ENCODE results near the gene NEURL1B.
"Not testable (repeated sequence)": the region's sequence is repeated elsewhere in the genome, so short reads cannot be mapped to it uniquely, and the experiment has no call there.

Gene NEURL1B

DNA sequence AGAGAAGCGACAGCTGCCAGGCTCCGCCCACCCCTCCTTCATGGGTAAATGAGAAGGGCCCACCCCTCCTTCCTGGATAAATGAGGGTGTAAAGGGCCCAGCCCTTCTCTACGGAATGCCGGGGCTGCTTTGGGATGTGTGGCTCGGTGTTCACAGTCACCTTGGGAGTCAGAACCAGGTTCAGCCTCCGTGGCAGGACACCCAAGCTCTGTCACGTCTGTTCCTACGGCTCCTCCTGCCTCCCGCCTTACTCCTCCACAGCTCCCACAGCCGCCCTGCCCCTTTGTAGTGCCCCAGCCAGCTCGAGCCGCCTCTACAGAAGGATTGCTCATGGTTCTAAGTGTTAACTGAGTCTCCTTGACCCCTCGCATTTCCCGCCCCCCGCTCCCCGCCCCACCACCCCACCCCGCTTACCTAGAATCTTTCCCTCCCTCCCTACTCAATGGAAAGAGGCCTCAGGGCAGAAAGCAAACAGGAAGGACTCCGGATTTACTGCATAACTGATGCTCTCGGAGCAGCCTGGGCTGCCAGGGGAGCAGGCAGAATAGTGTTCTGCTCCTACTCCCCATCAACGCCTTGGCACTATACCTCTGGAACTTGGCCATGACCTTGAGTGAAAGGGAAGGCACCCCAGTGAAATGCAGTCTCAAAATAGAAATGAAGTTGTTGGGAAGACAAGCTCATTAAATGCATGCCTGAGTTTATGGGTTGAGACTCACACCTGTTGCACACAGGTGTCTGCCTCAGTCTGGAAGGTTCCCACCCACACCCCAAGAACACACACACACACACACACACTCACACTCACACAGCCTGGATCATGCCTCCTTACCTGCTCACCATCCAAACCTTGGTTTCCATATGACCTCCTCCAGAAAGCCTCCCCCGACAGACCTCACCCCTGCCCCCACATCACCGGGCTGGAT lies 59.6 kb downstream of the NEURL1B start:
- DNase-seq: peak; percentile 63

DNA sequence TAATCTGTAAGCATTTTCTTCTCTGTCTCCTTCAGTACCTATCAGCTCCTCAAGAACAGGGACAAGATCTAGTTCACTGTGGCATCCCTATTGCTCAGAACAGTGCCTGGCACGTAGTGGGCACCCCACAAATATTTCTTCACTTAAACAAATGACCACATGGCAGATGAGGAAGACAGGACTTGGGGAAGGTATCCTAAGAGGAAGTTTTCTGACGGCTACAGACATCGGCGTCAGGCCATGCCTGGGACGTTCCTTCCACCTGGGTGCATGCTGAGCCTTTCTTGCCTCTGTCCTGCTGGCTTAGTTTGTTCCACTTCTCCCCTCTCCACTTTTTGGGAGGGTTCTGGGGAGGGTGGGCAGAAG lies 60.2 kb downstream of the NEURL1B start:
- DNase-seq: no peak

- no peak for DNase-seq
Measured at GRCh38 chr5:172703952-172704351, 62.9 kb downstream of the NEURL1B start.

DNA sequence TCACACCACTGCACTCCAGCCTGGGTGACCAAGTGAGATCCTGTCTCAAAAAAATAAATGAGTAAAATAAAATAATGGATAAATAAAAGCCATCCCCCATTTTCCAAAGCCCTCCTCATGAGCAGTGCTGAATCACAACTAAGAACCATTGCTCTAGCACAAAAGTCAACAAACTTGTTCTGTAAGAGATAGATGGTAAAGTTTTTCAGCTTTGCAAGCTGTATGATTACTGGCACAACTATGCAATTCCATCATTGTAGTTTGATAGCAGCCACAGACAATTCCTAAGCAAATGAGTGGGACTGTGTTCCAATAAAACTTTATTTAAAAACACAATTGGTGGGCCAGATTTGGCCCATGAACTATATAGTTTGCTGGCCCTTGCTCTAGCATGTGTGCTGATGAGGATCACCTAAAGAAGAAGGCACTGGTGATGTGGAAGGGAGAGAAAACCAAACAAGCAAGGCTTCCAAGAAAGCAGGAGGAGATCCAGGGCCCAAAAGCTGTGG lies 64.6 kb downstream of the NEURL1B start:
- DNase-seq: no peak

GRCh38 chr5:172706796-172707195 lies 65.7 kb downstream of the NEURL1B start:
- no peak for DNase-seq

DNA sequence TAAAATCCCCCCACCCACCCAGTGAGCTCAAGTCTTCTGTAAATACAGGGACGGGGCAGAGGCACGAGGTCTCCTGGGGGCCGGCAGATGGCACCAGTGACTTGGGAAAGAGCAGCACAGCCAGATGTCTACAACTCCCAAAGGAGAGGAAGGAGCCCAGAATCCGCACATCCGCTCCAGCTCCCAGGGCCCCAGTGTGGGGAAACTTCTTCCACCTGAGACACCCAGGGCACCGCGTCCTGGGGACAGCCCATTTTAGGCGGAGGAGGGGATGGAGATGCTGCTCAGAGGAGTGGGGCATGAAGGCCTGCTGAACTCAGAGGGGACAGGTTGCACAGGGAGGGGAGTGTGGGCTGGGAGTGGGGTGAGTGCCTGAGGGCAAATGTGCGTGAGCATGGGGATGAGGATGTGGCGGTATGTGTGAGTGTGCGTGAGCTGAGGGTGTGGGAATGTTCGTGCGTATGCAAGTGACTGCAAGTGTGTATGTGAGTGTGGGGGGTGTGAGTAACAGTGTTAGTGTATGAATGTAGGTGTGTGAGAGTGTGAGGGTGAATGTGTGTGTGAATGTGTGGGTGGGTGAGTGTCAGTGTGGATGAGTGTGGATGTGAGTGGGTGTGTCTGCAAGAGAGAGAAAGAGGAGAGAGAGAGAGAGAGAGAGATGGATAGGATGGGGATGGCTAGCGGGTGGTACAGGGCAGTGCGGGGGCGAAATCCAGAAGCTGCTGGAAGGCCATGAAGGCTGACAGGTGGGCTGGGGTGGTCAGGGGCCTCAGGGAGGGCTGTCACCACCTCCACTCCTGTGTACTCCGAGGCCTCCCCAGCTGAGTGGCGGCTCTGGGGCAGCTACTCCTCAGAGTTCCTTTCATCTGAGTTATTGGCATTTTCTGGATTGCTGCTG lies 66.5 kb downstream of the NEURL1B start:
- peak; percentile 77 for DNase-seq

DNA sequence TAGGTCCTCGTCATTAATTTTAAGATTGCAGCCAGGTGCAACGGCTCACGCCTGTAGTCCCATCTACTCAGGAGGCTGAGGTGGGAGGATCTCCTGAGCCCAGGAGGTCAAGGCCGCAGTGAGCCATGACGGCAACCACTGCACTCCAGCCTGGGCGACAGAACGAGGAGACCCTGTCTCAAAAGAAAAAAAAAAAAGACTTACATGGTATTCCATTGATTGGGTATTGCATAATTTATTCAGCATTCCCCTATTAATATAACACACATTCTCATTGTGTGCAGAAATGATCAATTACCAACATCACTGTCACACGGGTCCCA lies 67.1 kb downstream of the NEURL1B start:
- no peak for DNase-seq

- DNase-seq: no peak
Measured at GRCh38 chr5:172710676-172711075, 69.6 kb downstream of the NEURL1B start.

DNA sequence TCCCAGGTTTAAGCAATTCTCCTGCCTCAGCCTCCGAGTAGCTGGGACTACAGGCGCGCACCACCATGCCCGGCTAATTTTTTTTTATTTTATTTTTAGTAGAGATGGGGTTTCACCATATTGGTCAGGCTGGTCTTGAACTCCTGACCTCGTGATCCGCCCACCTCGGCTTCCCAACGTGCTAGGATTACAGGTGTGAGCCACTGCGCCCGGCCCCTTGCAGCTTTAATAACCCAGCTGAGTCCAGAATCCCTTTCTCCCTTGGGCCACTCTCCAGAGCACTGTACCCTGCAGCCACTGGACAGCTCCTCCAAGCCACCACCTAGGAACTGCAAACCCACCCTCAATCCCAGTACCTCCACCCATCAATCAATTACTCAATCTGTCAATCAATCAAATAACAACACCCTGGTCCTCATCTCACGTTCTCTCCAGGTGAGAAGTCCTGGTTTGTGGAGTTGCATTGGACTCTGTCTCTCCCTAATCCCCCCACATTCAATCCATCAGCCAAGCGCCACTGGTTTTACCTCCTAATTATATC lies 70.3 kb downstream of the NEURL1B start:
- DNase-seq: not testable (repeated sequence)

- no peak for DNase-seq
Measured at GRCh38 chr5:172712610-172713009, 71.5 kb downstream of the NEURL1B start.

- peak; percentile 61 for DNase-seq
Measured at GRCh38 chr5:172713113-172713808, 72.2 kb downstream of the NEURL1B start.

- no peak for DNase-seq
Measured at GRCh38 chr5:172713809-172714490, 72.9 kb downstream of the NEURL1B start.

GRCh38 chr5:172714491-172715420 lies 73.7 kb downstream of the NEURL1B start:
- peak; percentile 76 for DNase-seq

DNA sequence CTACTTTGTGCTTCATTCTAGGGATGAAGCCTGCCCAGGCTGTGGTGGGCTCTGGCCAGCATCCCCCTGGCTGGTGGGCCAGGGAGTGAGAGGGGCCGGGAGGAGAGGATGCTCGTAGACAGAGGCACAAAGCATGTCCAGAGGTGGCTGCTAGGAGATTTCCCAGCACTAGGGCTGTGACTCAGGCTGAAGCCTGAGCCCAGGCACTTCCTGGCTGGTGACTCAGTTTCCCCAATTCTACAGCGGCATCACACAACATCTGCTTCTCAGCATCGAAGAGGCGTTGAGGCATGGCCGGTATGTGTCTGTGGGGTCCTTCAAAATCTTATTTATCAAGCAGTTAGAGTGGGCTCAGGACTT lies 74.3 kb downstream of the NEURL1B start:
- no peak for DNase-seq

DNA sequence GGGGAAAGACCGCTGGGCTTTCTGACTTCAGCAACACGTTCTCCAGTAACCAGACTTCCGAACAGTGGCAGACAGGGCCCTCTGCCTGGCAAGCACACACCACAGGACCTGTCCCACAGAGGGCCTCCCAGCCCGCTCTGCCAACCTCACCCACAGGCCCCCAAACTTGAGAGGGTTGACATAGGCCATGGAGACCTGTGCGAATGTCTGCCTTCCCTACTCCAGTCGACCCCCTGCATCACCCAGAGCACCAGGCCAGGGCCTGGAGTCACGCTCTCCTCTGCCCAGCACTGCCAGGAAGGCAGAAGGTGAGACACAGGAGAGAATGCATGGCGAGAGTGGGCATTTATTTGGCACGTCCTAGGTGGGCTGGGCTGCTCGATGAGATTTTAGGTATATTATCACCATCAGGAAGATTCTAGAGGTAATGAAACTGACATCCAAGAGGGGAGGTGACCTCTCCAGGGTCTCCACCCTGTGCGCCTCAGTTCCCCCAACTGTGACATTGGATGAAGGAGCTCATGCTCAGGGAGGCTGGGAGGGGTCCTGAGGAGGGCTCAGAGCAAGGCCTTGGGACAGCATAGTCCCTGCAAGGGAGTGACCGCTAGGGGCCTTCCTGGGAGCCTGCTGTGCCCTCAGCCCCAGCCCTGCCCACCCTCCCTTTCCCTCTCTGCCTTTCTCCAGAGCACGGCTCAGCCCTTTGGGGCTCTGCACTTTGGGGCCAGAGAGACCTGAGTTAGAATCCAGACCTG lies 75.0 kb downstream of the NEURL1B start:
- no peak for DNase-seq

- peak; percentile 73 for DNase-seq
Measured at GRCh38 chr5:172716796-172717313, 75.8 kb downstream of the NEURL1B start.

DNA sequence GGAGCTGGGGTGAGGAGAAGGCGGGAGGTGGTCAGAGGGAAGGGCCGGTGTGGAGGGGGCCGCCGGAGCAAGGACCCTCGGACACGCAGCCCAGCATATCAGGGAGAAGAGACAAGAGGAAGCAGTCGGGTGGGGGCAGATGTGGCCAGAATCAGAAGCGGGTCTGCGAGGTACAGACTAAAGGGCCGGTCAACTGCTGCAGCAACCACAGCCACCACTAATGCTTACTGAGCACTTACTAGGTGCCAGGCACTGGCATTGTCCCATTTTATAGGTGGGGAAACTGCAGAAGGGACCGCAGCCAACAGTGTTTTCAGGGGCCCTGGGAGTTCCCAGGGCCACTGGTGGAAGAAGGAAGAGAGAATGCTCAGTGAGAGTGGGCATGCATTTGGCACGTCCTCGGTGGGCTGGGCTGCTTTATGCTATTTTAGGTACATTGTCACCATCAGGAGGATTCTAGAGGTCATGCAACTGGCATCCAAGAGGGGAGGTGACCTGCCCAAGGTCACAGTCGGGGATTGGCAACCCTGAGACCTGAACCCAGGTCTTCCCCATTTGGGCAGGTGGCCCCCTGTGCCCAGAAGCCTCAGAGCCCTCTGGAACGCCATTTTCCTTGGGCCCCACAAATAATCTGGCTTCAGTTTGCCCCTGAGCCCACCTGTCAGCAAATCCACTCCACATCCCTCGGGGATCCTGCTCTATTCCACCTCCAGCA lies 76.6 kb downstream of the NEURL1B start:
- no peak for DNase-seq

- no peak for DNase-seq
Measured at GRCh38 chr5:172718527-172719114, 77.6 kb downstream of the NEURL1B start.

GRCh38 chr5:172719211-172719610 lies 78.1 kb downstream of the NEURL1B start:
- DNase-seq: no peak

All from NCI-H345 (cell line).